Lower lobe of right lung (tissue), 2 donors: Measurements from ENCODE around the gene HORMAD2. TPM values are rescaled to one million over a fixed set of nuclear protein-coding genes. Genes with fewer than 3 reads are reported as not detected.

Experiments used
- ATAC-seq, 2 donors: fragments of 200-7000 bp; cut with Tn5 transposase; one replicate each; pipeline ENCODE4 v1.9.1; 2020 to 2022; ENCODE audit warnings: mild to moderate bottlenecking in 2 of 2, moderate library complexity in 2 of 2
- DNase-seq: peaks from one replicate; pipeline ENCODE4 v3.0.0-alpha.2; 2020
- H3K27ac ChIP-seq: fragments of 200-600 bp; one replicate; pipeline ENCODE4 v1.8.0; 2022
- H3K27me3 ChIP-seq: fragments of 200-600 bp; one replicate; pipeline ENCODE4 v1.8.0; 2022; ENCODE audit warnings: low read depth
- H3K36me3 ChIP-seq: fragments of 200-600 bp; one replicate; pipeline ENCODE4 v1.8.0; 2022; ENCODE audit warnings: mild to moderate bottlenecking
- H3K4me1 ChIP-seq: fragments of 200-600 bp; one replicate; pipeline ENCODE4 v1.8.0; 2022
- H3K4me3 ChIP-seq: fragments of 200-600 bp; one replicate; pipeline ENCODE4 v1.8.0; 2022; ENCODE audit warnings: mild to moderate bottlenecking
- H3K9me3 ChIP-seq: fragments of 200-600 bp; one replicate; pipeline ENCODE4 v1.8.0; 2022
- intact Hi-C: fragments of 100-400 bp; cut with DNase I; formaldehyde crosslinking; loops from one replicate; pipeline ENCODE4 v1.11.0; 2022
- total RNA-seq: library from RNA; stranded (reverse); fragmentation: NEBNext Ultra II Directional; extraction: Animal tissue kit (Norgen Biotek cat#: 25700); gene quantifications from one replicate; pipeline ENCODE4 v1.2.1, GENCODE V29; 2021
- TF ChIP-seq, protein P1 (sequence below): fragments of 200-600 bp; IDR thresholded peaks from one replicate; pipeline ENCODE4 v1.8.0; 2022; ENCODE audit warnings: antibody characterized with exemption, mild to moderate bottlenecking
- donor health status: DM: no; HTN: yes; CAD: no; lungs with severe emphysema.

Gene HORMAD2
- total RNA-seq, 1 donor from 2014 or later: not detected

DNA sequence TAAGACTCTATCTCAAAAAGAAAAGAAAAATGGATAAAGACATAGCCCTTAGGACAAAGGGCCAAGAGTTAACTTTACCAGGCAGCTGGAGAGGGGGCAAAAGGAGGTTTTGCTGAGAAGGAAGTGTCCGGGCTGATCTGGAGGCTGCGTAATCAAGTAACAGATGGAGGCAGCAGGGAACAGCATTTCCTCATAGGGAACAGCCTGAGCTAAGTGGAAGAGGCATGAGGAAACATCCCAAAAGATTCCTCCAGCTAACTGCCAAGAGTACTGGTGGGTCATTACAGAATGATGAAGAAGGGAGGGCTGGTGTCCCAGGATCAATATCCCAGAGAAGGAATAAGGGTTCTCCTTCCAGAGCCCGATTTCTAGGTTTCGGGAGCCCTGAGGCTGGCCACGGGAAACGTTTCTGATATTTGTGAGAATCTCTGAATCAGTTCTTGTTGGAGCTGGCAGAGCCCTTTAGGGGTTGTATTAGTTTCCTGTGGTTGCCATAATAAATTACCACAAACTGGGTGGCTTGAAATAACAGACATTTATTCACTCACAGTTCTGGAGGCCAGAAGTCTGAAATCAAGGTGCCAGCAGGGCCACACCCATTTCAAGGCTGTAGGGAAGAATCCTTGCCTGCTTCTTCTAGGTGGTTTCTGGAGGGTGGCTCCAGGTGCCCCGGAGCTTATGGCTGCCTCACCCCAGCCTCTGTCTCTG lies 145.1 kb downstream of the HORMAD2 start:
- no peak for ATAC-seq
- Histone ChIP-seq H3K27me3 (peaks cover 5% of the 10 kb centered on the region), H3K4me1 (peaks cover 9% of the 10 kb centered on the region), H3K9me3 (no peaks in the 10 kb centered on the region), H3K36me3 (no peaks in the 10 kb centered on the region), H3K4me3 (no peak overlapping the region), H3K27ac (no peak overlapping the region)
- DNase-seq: no peak
- TF ChIP-seq, protein P1, sequence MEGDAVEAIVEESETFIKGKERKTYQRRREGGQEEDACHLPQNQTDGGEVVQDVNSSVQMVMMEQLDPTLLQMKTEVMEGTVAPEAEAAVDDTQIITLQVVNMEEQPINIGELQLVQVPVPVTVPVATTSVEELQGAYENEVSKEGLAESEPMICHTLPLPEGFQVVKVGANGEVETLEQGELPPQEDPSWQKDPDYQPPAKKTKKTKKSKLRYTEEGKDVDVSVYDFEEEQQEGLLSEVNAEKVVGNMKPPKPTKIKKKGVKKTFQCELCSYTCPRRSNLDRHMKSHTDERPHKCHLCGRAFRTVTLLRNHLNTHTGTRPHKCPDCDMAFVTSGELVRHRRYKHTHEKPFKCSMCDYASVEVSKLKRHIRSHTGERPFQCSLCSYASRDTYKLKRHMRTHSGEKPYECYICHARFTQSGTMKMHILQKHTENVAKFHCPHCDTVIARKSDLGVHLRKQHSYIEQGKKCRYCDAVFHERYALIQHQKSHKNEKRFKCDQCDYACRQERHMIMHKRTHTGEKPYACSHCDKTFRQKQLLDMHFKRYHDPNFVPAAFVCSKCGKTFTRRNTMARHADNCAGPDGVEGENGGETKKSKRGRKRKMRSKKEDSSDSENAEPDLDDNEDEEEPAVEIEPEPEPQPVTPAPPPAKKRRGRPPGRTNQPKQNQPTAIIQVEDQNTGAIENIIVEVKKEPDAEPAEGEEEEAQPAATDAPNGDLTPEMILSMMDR: no peak
- intact Hi-C loops: no loop called here

DNA sequence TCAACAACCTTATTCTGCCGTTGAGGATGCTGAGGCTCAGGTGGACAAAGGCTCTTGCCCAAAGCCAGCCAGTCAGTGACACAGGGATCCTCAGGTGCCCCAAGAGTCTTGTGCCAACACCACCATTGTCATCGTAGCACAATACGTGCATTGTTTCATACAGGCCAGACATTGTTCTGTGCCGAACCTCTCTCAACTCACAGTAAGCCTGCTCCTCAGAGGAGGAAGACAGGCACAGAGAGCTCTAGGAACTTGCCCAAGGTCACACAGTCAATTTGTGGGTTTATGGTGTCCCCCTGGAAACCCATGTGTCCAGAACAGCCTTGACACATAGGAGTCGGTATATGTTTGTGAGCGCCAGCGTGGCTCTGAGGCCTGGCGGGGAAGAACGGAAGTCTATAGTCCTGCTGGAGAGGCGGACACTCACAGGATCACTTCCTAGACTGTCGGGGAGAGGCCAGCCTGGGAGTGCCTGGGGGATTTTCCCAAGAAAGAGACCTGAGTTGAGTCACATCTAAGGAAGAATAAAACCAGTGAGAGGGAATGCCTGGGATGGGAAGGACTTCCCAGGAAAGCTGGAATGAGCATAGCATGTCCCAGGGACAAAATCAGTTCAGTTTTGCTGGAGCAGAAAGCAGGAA lies 146.0 kb downstream of the HORMAD2 start:
- Histone ChIP-seq H3K36me3 (no peaks in the 10 kb centered on the region), H3K9me3 (no peaks in the 10 kb centered on the region), H3K4me3 (no peak overlapping the region), H3K4me1 (peaks cover under 1% of the 10 kb centered on the region), H3K27me3 (peaks cover 5% of the 10 kb centered on the region), H3K27ac (no peak overlapping the region)
- DNase-seq (no peak), ATAC-seq (no peak)
- intact Hi-C loops: no loop called here
- TF ChIP-seq, protein P1: no peak

Other genes starting within 250 kb of the HORMAD2 start
- 65.4 TPM for gene ASCC2, start 242.2 kb upstream of the HORMAD2 start, total RNA-seq
- gene MTMR3, start 197.3 kb upstream of the HORMAD2 start, total RNA-seq: 58.9 TPM
- 3.1 TPM for gene LIF, start 166.3 kb downstream of the HORMAD2 start, total RNA-seq
- gene OSM, start 186.4 kb downstream of the HORMAD2 start, total RNA-seq: 1.1 TPM
- 16.2 TPM for gene CASTOR1, start 209.0 kb downstream of the HORMAD2 start, total RNA-seq
- gene TBC1D10A, start 246.5 kb downstream of the HORMAD2 start, total RNA-seq: 27.4 TPM